Measurements from ENCODE around the gene MRPS33.
"Not testable (repeated sequence)": the region's sequence is repeated elsewhere in the genome, so short reads cannot be mapped to it uniquely, and the experiment has no call there.

Gene MRPS33

DNA sequence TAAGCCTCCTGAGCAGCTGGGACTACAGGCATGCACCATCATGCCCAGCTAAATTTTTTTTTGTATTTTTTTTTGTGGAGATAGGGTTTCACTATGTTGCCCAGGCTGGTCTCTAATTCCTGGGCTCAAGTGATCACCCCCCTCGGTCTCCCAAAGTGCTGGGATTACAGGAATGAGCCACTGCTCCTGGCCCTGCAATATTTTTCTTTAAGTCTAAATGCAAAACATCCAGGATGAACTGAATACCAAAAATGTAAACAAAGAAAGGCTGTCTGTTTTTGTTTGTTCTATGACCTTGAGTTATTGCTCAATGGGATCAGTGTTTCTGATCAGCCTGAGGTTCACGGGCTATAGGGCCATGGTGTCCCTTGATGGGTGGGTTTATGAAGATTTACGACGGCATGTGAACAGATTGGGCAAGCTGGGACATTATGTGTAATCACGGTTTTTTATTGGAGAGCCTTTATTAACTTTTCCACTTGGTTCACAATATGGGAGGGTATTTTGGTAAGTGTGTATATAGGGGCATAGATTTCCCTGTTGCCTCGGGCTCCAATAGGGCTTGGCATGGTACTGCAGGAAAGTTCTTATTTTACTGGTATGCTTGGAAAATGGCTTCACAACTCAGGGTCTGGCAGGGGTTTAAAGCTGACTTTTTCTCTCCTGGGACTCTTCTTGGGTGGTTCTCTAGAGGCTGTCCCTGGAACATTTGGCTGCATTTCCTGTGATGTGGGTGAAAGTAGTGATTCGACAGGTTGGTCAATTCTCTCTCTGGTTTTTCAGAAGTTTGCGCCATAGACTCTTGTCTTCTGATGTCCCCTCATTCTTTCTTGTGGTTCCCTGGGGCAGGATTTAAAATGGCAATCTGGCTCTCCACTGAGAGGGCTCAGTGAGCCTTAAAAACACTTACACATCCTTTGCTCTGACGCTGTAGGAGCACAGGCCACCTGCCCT, 41.6 kb downstream of the MRPS33 start:
- DNase-seq: no peak
- no peaks in the 10 kb centered on the region for H3K9me3 ChIP-seq (ENCODE audit: control extremely low read depth in 1 of 5, control insufficient read depth in 4 of 5, insufficient read depth in 2 of 5, low read depth in 1 of 5, low read length in 4 of 5)
- H3K36me3 ChIP-seq (ENCODE audit: control insufficient read depth in 4 of 4, insufficient read depth in 4 of 4, low read length in 3 of 4): no peaks in the 10 kb centered on the region
- H3K27me3 ChIP-seq (replicated peaks in 2 of 5; ENCODE audit: control insufficient read depth in 4 of 5, insufficient read depth in 5 of 5, low read length in 4 of 5): no peaks in the 10 kb centered on the region
- CTCF ChIA-PET: no interaction called here
- WGBS (ENCODE audit: insufficient coverage): 97% methylated on average over 5 of the region's 9 CpGs
- POLR2A ChIA-PET: interaction anchor here (0.7 kb wide), 1 partner anchor 13 kb away, joined by 3 read pairs; no protein-coding TSS in a partner anchor
- no peak overlapping the region for H3K4me3 ChIP-seq (ENCODE audit: control insufficient read depth in 1 of 7, extremely low read depth in 1 of 7, insufficient read depth in 4 of 7, low read depth in 2 of 7, low read length in 6 of 7)
- no peak overlapping the region for H3K27ac ChIP-seq (ENCODE audit: insufficient read depth in 1 of 2, low read depth in 1 of 2, low read length in 2 of 2, poor library complexity in 1 of 2, severe bottlenecking in 2 of 2)
- H3K4me1 ChIP-seq (ENCODE audit: control extremely low read depth in 1 of 4, control insufficient read depth in 4 of 4, insufficient read depth in 4 of 4, low read length in 3 of 4): no peaks in the 10 kb centered on the region

DNA sequence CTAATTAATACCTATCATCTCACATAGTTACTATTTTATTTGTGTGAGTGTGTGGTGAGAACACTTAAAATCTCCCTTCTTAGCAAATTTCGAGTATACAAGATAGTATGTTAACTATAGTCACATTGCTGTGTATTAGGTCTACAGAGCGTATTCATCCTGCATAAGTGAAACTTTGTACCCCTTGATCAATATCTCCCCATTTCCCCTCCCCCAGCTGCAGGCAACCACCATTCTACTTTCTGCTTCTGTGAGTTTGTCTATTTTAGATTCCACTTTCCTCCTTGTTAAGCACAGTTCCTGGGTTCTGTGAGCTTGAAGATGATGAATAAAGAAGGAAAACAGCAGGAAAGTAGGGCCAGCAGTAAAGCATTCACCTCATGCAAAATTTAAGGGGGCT, 42.4 kb downstream of the MRPS33 start:
- H3K4me1 ChIP-seq (ENCODE audit: control extremely low read depth in 1 of 4, control insufficient read depth in 4 of 4, insufficient read depth in 4 of 4, low read length in 3 of 4): no peaks in the 10 kb centered on the region
- no peaks in the 10 kb centered on the region for H3K36me3 ChIP-seq (ENCODE audit: control insufficient read depth in 4 of 4, insufficient read depth in 4 of 4, low read length in 3 of 4)
- H3K27me3 ChIP-seq (replicated peaks in 2 of 5; ENCODE audit: control insufficient read depth in 4 of 5, insufficient read depth in 5 of 5, low read length in 4 of 5): no peaks in the 10 kb centered on the region
- POLR2A ChIA-PET: interaction anchor here (0.7 kb wide), 1 partner anchor 14 kb away, joined by 3 read pairs; no protein-coding TSS in a partner anchor
- DNase-seq: no peak
- H3K9me3 ChIP-seq (ENCODE audit: control extremely low read depth in 1 of 5, control insufficient read depth in 4 of 5, insufficient read depth in 2 of 5, low read depth in 1 of 5, low read length in 4 of 5): no peaks in the 10 kb centered on the region
- no peak overlapping the region for H3K4me3 ChIP-seq (ENCODE audit: control insufficient read depth in 1 of 7, extremely low read depth in 1 of 7, insufficient read depth in 4 of 7, low read depth in 2 of 7, low read length in 6 of 7)
- no peak overlapping the region for H3K27ac ChIP-seq (ENCODE audit: insufficient read depth in 1 of 2, low read depth in 1 of 2, low read length in 2 of 2, poor library complexity in 1 of 2, severe bottlenecking in 2 of 2)
- WGBS (ENCODE audit: insufficient coverage): no CpG with 5 or more reads among the region's 2 CpGs
- CTCF ChIA-PET: no interaction called here

DNA sequence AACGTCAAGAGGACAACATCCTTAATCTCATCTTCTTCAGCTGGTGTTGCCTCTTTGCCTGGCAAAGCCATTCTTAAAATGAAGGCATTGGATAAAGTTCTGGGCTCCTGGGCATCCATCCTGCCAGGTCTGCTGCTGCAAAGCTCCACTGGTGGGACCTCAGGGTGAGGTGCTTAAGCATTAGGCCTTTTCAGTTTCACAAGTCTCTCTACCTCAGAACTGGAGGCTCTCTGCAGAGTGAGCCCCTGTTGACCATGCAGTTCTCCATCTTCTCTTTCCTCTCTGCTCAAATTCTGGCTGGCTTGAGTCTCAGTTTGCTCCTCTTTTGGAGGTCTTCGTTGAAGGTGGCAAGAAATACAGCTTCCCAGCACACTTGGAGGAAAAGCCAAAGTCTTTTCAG, 47.3 kb downstream of the MRPS33 start:
- no peaks in the 10 kb centered on the region for H3K36me3 ChIP-seq (ENCODE audit: control insufficient read depth in 4 of 4, insufficient read depth in 4 of 4, low read length in 3 of 4)
- DNase-seq: no peak
- ChIA-PET POLR2A (no interaction called here), CTCF (no interaction called here)
- H3K27me3 ChIP-seq (replicated peaks in 2 of 5; ENCODE audit: control insufficient read depth in 4 of 5, insufficient read depth in 5 of 5, low read length in 4 of 5): no peaks in the 10 kb centered on the region
- no peaks in the 10 kb centered on the region for H3K9me3 ChIP-seq (ENCODE audit: control extremely low read depth in 1 of 5, control insufficient read depth in 4 of 5, insufficient read depth in 2 of 5, low read depth in 1 of 5, low read length in 4 of 5)
- H3K27ac ChIP-seq (ENCODE audit: insufficient read depth in 1 of 2, low read depth in 1 of 2, low read length in 2 of 2, poor library complexity in 1 of 2, severe bottlenecking in 2 of 2): no peak overlapping the region
- H3K4me3 ChIP-seq (ENCODE audit: control insufficient read depth in 1 of 7, extremely low read depth in 1 of 7, insufficient read depth in 4 of 7, low read depth in 2 of 7, low read length in 6 of 7): no peak overlapping the region
- no peaks in the 10 kb centered on the region for H3K4me1 ChIP-seq (ENCODE audit: control extremely low read depth in 1 of 4, control insufficient read depth in 4 of 4, insufficient read depth in 4 of 4, low read length in 3 of 4)
- 100% methylated on average over 1 of the region's 2 CpGs for WGBS (ENCODE audit: insufficient coverage)

DNA sequence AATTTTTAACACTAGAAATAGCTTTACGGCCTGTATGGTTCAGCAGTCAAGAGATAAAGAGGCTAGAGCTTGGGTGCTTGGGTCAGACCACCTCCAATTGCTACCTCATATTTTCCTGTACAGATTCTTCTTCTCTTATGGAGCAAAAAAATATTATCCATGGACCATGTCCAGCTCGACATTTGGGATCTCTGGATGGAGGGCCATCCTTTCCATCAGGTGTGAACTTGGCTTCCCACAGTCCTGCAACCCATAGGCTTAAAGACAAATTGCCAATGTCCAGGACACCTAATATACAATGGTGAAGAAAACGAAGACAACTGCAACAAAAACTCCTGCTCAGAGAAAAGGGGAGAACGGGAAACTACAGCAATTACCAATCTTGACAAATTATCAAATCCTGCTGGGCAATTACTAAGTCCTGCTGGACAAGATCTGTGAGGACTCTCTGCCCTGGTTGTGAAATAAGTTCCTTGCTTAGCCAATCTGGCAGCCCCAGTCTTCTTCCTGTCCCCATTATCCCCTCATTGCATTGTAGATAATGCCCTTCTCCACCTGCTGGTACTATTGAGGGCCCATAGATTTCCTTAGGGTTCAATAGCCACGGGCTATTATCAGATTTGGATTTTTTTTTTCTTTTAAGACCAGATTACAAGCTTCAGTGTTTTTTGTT, 48.1 kb downstream of the MRPS33 start:
- POLR2A ChIA-PET: interaction anchor here (0.5 kb wide), 1 partner anchor 320 kb away, joined by 3 read pairs; no protein-coding TSS in a partner anchor
- H3K9me3 ChIP-seq (ENCODE audit: control extremely low read depth in 1 of 5, control insufficient read depth in 4 of 5, insufficient read depth in 2 of 5, low read depth in 1 of 5, low read length in 4 of 5): no peaks in the 10 kb centered on the region
- no peaks in the 10 kb centered on the region for H3K4me1 ChIP-seq (ENCODE audit: control extremely low read depth in 1 of 4, control insufficient read depth in 4 of 4, insufficient read depth in 4 of 4, low read length in 3 of 4)
- 90% methylated on average over 2 of the region's 5 CpGs for WGBS (ENCODE audit: insufficient coverage)
- H3K27ac ChIP-seq (ENCODE audit: insufficient read depth in 1 of 2, low read depth in 1 of 2, low read length in 2 of 2, poor library complexity in 1 of 2, severe bottlenecking in 2 of 2): no peak overlapping the region
- H3K36me3 ChIP-seq (ENCODE audit: control insufficient read depth in 4 of 4, insufficient read depth in 4 of 4, low read length in 3 of 4): no peaks in the 10 kb centered on the region
- CTCF ChIA-PET: interaction anchor here (0.6 kb wide), 1 partner anchor 74 kb away, joined by 3 read pairs; no protein-coding TSS in a partner anchor
- no peaks in the 10 kb centered on the region for H3K27me3 ChIP-seq (replicated peaks in 2 of 5; ENCODE audit: control insufficient read depth in 4 of 5, insufficient read depth in 5 of 5, low read length in 4 of 5)
- DNase-seq: no peak
- no peak overlapping the region for H3K4me3 ChIP-seq (ENCODE audit: control insufficient read depth in 1 of 7, extremely low read depth in 1 of 7, insufficient read depth in 4 of 7, low read depth in 2 of 7, low read length in 6 of 7)

DNA sequence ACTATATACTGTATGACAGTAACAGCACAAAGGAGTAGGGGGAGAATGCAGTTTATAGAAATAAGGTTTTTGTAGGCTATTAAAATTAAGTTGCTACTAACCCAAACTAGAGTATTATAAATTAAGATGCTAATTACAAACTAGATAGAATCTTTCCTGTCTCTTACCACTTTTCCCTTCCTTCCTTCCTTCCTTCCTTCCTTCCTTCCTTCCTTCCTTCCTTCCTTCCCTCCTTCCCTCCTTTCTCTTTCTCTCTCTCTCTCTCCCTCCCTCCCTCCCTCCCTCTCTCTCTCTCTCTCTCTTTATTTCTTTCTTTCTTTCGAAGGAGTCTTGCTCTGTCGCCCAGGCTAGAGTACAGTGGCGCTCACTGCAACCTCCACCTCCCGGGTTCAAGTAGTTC, 53.6 kb downstream of the MRPS33 start:
- H3K4me1 ChIP-seq (ENCODE audit: control extremely low read depth in 1 of 4, control insufficient read depth in 4 of 4, insufficient read depth in 4 of 4, low read length in 3 of 4): no peaks in the 10 kb centered on the region
- no peak overlapping the region for H3K4me3 ChIP-seq (ENCODE audit: control insufficient read depth in 1 of 7, extremely low read depth in 1 of 7, insufficient read depth in 4 of 7, low read depth in 2 of 7, low read length in 6 of 7)
- ChIA-PET CTCF (no interaction called here), POLR2A (no interaction called here)
- H3K27me3 ChIP-seq (replicated peaks in 2 of 5; ENCODE audit: control insufficient read depth in 4 of 5, insufficient read depth in 5 of 5, low read length in 4 of 5): no peaks in the 10 kb centered on the region
- WGBS (ENCODE audit: insufficient coverage): 100% methylated on average over 1 of the region's 4 CpGs
- H3K36me3 ChIP-seq (ENCODE audit: control insufficient read depth in 4 of 4, insufficient read depth in 4 of 4, low read length in 3 of 4): no peaks in the 10 kb centered on the region
- H3K9me3 ChIP-seq (ENCODE audit: control extremely low read depth in 1 of 5, control insufficient read depth in 4 of 5, insufficient read depth in 2 of 5, low read depth in 1 of 5, low read length in 4 of 5): peaks cover 0 to 6% (median 4%) of the 10 kb centered on the region in 5 experiments
- H3K27ac ChIP-seq (ENCODE audit: insufficient read depth in 1 of 2, low read depth in 1 of 2, low read length in 2 of 2, poor library complexity in 1 of 2, severe bottlenecking in 2 of 2): no peak overlapping the region
- DNase-seq: no peak

DNA sequence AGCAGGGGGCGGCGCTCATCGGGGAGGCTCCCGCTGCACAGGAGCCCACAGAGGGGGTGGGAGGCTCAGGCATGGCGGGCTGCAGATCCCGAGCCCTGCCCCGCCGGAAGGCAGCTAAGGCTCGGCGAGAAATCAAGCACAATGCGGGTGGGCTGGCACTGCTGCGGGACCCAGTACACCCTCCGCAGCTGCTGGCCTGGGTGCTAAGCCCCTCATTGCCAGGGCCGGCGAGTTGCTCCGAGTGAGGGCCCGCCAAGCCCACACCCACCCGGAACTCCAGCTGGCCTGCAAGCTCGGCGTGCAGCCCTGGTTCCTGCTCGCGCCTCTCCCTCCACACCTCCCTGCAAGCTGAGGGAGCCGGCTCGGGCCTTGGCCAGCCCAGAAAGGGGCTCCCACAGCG, 57.8 kb downstream of the MRPS33 start:
- POLR2A ChIA-PET; H3K4me1 ChIP-seq (ENCODE audit: control extremely low read depth in 1 of 4, control insufficient read depth in 4 of 4, insufficient read depth in 4 of 4, low read length in 3 of 4); H3K27me3 ChIP-seq (replicated peaks in 2 of 5; ENCODE audit: control insufficient read depth in 4 of 5, insufficient read depth in 5 of 5, low read length in 4 of 5); H3K36me3 ChIP-seq (ENCODE audit: control insufficient read depth in 4 of 4, insufficient read depth in 4 of 4, low read length in 3 of 4); DNase-seq; H3K4me3 ChIP-seq (ENCODE audit: control insufficient read depth in 1 of 7, extremely low read depth in 1 of 7, insufficient read depth in 4 of 7, low read depth in 2 of 7, low read length in 6 of 7); H3K9me3 ChIP-seq (ENCODE audit: control extremely low read depth in 1 of 5, control insufficient read depth in 4 of 5, insufficient read depth in 2 of 5, low read depth in 1 of 5, low read length in 4 of 5); H3K27ac ChIP-seq (ENCODE audit: insufficient read depth in 1 of 2, low read depth in 1 of 2, low read length in 2 of 2, poor library complexity in 1 of 2, severe bottlenecking in 2 of 2): not testable (repeated sequence)
- CTCF ChIA-PET: interaction anchor here (0.9 to 1.5 kb wide), 3 partner anchors 9 to 14 kb away, joined by 3 to 4 read pairs (median 4); no protein-coding TSS in a partner anchor
- WGBS (ENCODE audit: insufficient coverage): 91% methylated on average over 16 of the region's 25 CpGs
